GM18507 (cell line): ENCODE measurements around the gene IP6K3.

Source experiments
- DNase-seq: peaks from one replicate; pipeline ENCODE4 v3.0.0; 2011; ENCODE audit warnings: low read depth; ENCODE audit not compliant: insufficient read length; ENCODE audit errors: extremely low spot score
- FAIRE-seq: peaks from 2 replicates; lab custom pipeline; 2011; peaks lifted over from hg19 to GRCh38; lab: Jason Lieb, UNC

Gene IP6K3

GRCh38 chr6:33744895-33745546, 1.7 kb downstream of the IP6K3 start:
- FAIRE-seq: no peak
- no peak for DNase-seq

GRCh38 chr6:33744001-33744848, 2.5 kb downstream of the IP6K3 start:
- DNase-seq: peak; percentile 65
- peak; percentile 90 for FAIRE-seq

- DNase-seq (no peak), FAIRE-seq (no peak)
These were observed 3.9 kb downstream of the IP6K3 start for GRCh38 chr6:33742837-33743236.

- no peak for FAIRE-seq
- no peak for DNase-seq
These were observed 4.6 kb downstream of the IP6K3 start for GRCh38 chr6:33742092-33742491.

- no peak for DNase-seq
- no peak for FAIRE-seq
These were observed 5.9 kb downstream of the IP6K3 start for GRCh38 chr6:33740794-33741193.

- no peak for DNase-seq
- FAIRE-seq: no peak
These were observed 6.5 kb downstream of the IP6K3 start for GRCh38 chr6:33740204-33740608.

- no peak for DNase-seq
- FAIRE-seq: no peak
These were observed 7.1 kb downstream of the IP6K3 start for GRCh38 chr6:33739571-33739970.

- DNase-seq: no peak
- FAIRE-seq: no peak
These were observed 7.8 kb downstream of the IP6K3 start for GRCh38 chr6:33738879-33739278.

GRCh38 chr6:33738153-33738552, 8.6 kb downstream of the IP6K3 start:
- no peak for FAIRE-seq
- no peak for DNase-seq

GRCh38 chr6:33737267-33738026, 9.3 kb downstream of the IP6K3 start:
- FAIRE-seq (no peak), DNase-seq (no peak)

GRCh38 chr6:33735216-33735615, 11.5 kb downstream of the IP6K3 start:
- FAIRE-seq: no peak

GRCh38 chr6:33733709-33734007, 13.0 kb downstream of the IP6K3 start:
- FAIRE-seq (no peak), DNase-seq (no peak)

More at GRCh38 chr6:33735216-33735615, 11.5 kb downstream of the IP6K3 start:
- DNase-seq: no peak

GRCh38 chr6:33732817-33733708, 13.6 kb downstream of the IP6K3 start:
- FAIRE-seq: no peak
- DNase-seq: no peak

GRCh38 chr6:33732385-33732784, 14.3 kb downstream of the IP6K3 start:
- FAIRE-seq: no peak
- no peak for DNase-seq

GRCh38 chr6:33731751-33732282, 14.9 kb downstream of the IP6K3 start:
- FAIRE-seq (no peak), DNase-seq (no peak)

GRCh38 chr6:33731035-33731434, 15.7 kb downstream of the IP6K3 start:
- no peak for FAIRE-seq
- no peak for DNase-seq

- FAIRE-seq (no peak), DNase-seq (no peak)
These were observed 16.1 kb downstream of the IP6K3 start for GRCh38 chr6:33730611-33731010.

GRCh38 chr6:33729059-33729458, 17.6 kb downstream of the IP6K3 start:
- FAIRE-seq (no peak), DNase-seq (no peak)

GRCh38 chr6:33728438-33728837, 18.3 kb downstream of the IP6K3 start:
- no peak for DNase-seq
- no peak for FAIRE-seq
